Measurements from ENCODE around the gene GID4.

Gene GID4

GRCh38 chr17:18004345-18004744 is 34.9 kb upstream of the GID4 start:
- Histone ChIP-seq H3K27me3 (ENCODE audit: low read depth, low read length) (no peaks in the 10 kb centered on the region), H3K4me1 (ENCODE audit: control insufficient read depth in 1 of 2, insufficient read depth in 2 of 2, low read length in 2 of 2) (no peaks in the 10 kb centered on the region), H3K4me3 (ENCODE audit: low read depth in 1 of 2, low read length in 2 of 2) (no peak overlapping the region), H3K27ac (ENCODE audit: low read length) (no peak overlapping the region), H3K36me3 (ENCODE audit: control insufficient read depth in 1 of 2, insufficient read depth in 2 of 2, low read length in 2 of 2) (peaks cover 6 to 18% of the 10 kb centered on the region in 2 donors), H3K9me3 (ENCODE audit: control insufficient read depth in 1 of 2, low read length in 2 of 2) (no peaks in the 10 kb centered on the region)

- H3K27me3 ChIP-seq (ENCODE audit: low read depth, low read length) = no peaks in the 10 kb centered on the region
- H3K27ac ChIP-seq (ENCODE audit: low read length) = no peak overlapping the region
- H3K4me3 ChIP-seq (ENCODE audit: low read depth in 1 of 2, low read length in 2 of 2) = no peak overlapping the region
- peaks cover 9 to 22% of the 10 kb centered on the region in 2 donors for H3K36me3 ChIP-seq (ENCODE audit: control insufficient read depth in 1 of 2, insufficient read depth in 2 of 2, low read length in 2 of 2)
- H3K4me1 ChIP-seq (ENCODE audit: control insufficient read depth in 1 of 2, insufficient read depth in 2 of 2, low read length in 2 of 2) = no peaks in the 10 kb centered on the region
- no peaks in the 10 kb centered on the region for H3K9me3 ChIP-seq (ENCODE audit: control insufficient read depth in 1 of 2, low read length in 2 of 2)
Measured at GRCh38 chr17:18004884-18005305, 34.3 kb upstream of the GID4 start.

GRCh38 chr17:18005496-18005895 is 33.7 kb upstream of the GID4 start:
- Histone ChIP-seq H3K27me3 (ENCODE audit: low read depth, low read length) (no peaks in the 10 kb centered on the region), H3K36me3 (ENCODE audit: control insufficient read depth in 1 of 2, insufficient read depth in 2 of 2, low read length in 2 of 2) (peaks cover 11 to 28% of the 10 kb centered on the region in 2 donors), H3K27ac (ENCODE audit: low read length) (no peak overlapping the region), H3K9me3 (ENCODE audit: control insufficient read depth in 1 of 2, low read length in 2 of 2) (no peaks in the 10 kb centered on the region), H3K4me3 (ENCODE audit: low read depth in 1 of 2, low read length in 2 of 2) (no peak overlapping the region), H3K4me1 (ENCODE audit: control insufficient read depth in 1 of 2, insufficient read depth in 2 of 2, low read length in 2 of 2) (no peaks in the 10 kb centered on the region)

- Histone ChIP-seq H3K27ac (ENCODE audit: low read length) (no peak overlapping the region), H3K4me1 (ENCODE audit: control insufficient read depth in 1 of 2, insufficient read depth in 2 of 2, low read length in 2 of 2) (no peaks in the 10 kb centered on the region), H3K36me3 (ENCODE audit: control insufficient read depth in 1 of 2, insufficient read depth in 2 of 2, low read length in 2 of 2) (peaks cover 11 to 36% of the 10 kb centered on the region in 2 donors), H3K4me3 (ENCODE audit: low read depth in 1 of 2, low read length in 2 of 2) (no peak overlapping the region), H3K9me3 (ENCODE audit: control insufficient read depth in 1 of 2, low read length in 2 of 2) (no peaks in the 10 kb centered on the region), H3K27me3 (ENCODE audit: low read depth, low read length) (no peaks in the 10 kb centered on the region)
Measured at GRCh38 chr17:18006495-18007239, 32.5 kb upstream of the GID4 start.

- Histone ChIP-seq H3K4me1 (ENCODE audit: control insufficient read depth in 1 of 2, insufficient read depth in 2 of 2, low read length in 2 of 2) (no peaks in the 10 kb centered on the region), H3K36me3 (ENCODE audit: control insufficient read depth in 1 of 2, insufficient read depth in 2 of 2, low read length in 2 of 2) (peaks cover 11 to 37% of the 10 kb centered on the region in 2 donors), H3K4me3 (ENCODE audit: low read depth in 1 of 2, low read length in 2 of 2) (no peak overlapping the region), H3K27ac (ENCODE audit: low read length) (no peak overlapping the region), H3K9me3 (ENCODE audit: control insufficient read depth in 1 of 2, low read length in 2 of 2) (no peaks in the 10 kb centered on the region), H3K27me3 (ENCODE audit: low read depth, low read length) (no peaks in the 10 kb centered on the region)
Measured at GRCh38 chr17:18008496-18009268, 30.5 kb upstream of the GID4 start.

GRCh38 chr17:18009609-18010420 is 29.4 kb upstream of the GID4 start:
- Histone ChIP-seq H3K36me3 (ENCODE audit: control insufficient read depth in 1 of 2, insufficient read depth in 2 of 2, low read length in 2 of 2) (peaks cover 11 to 37% of the 10 kb centered on the region in 2 donors), H3K4me1 (ENCODE audit: control insufficient read depth in 1 of 2, insufficient read depth in 2 of 2, low read length in 2 of 2) (no peaks in the 10 kb centered on the region), H3K27me3 (ENCODE audit: low read depth, low read length) (no peaks in the 10 kb centered on the region), H3K27ac (ENCODE audit: low read length) (no peak overlapping the region), H3K4me3 (ENCODE audit: low read depth in 1 of 2, low read length in 2 of 2) (no peak overlapping the region), H3K9me3 (ENCODE audit: control insufficient read depth in 1 of 2, low read length in 2 of 2) (no peaks in the 10 kb centered on the region)

- peaks cover 18 to 45% of the 10 kb centered on the region in 2 donors for H3K36me3 ChIP-seq (ENCODE audit: control insufficient read depth in 1 of 2, insufficient read depth in 2 of 2, low read length in 2 of 2)
- no peaks in the 10 kb centered on the region for H3K27me3 ChIP-seq (ENCODE audit: low read depth, low read length)
- no peak overlapping the region for H3K27ac ChIP-seq (ENCODE audit: low read length)
- no peak overlapping the region for H3K4me3 ChIP-seq (ENCODE audit: low read depth in 1 of 2, low read length in 2 of 2)
- no peaks in the 10 kb centered on the region for H3K4me1 ChIP-seq (ENCODE audit: control insufficient read depth in 1 of 2, insufficient read depth in 2 of 2, low read length in 2 of 2)
- H3K9me3 ChIP-seq (ENCODE audit: control insufficient read depth in 1 of 2, low read length in 2 of 2) = no peaks in the 10 kb centered on the region
Measured at GRCh38 chr17:18011286-18011685, 27.9 kb upstream of the GID4 start.

GRCh38 chr17:18014006-18014405 is 25.2 kb upstream of the GID4 start:
- Histone ChIP-seq H3K36me3 (ENCODE audit: control insufficient read depth in 1 of 2, insufficient read depth in 2 of 2, low read length in 2 of 2) (peaks cover 15 to 42% of the 10 kb centered on the region in 2 donors), H3K4me3 (ENCODE audit: low read depth in 1 of 2, low read length in 2 of 2) (no peak overlapping the region), H3K27me3 (ENCODE audit: low read depth, low read length) (no peaks in the 10 kb centered on the region), H3K9me3 (ENCODE audit: control insufficient read depth in 1 of 2, low read length in 2 of 2) (no peaks in the 10 kb centered on the region), H3K27ac (ENCODE audit: low read length) (no peak overlapping the region), H3K4me1 (ENCODE audit: control insufficient read depth in 1 of 2, insufficient read depth in 2 of 2, low read length in 2 of 2) (no peaks in the 10 kb centered on the region)

GRCh38 chr17:18015593-18015992 is 23.6 kb upstream of the GID4 start:
- Histone ChIP-seq H3K27ac (ENCODE audit: low read length) (no peak overlapping the region), H3K9me3 (ENCODE audit: control insufficient read depth in 1 of 2, low read length in 2 of 2) (no peaks in the 10 kb centered on the region), H3K36me3 (ENCODE audit: control insufficient read depth in 1 of 2, insufficient read depth in 2 of 2, low read length in 2 of 2) (peaks cover 11 to 31% of the 10 kb centered on the region in 2 donors), H3K27me3 (ENCODE audit: low read depth, low read length) (no peaks in the 10 kb centered on the region), H3K4me3 (ENCODE audit: low read depth in 1 of 2, low read length in 2 of 2) (no peak overlapping the region), H3K4me1 (ENCODE audit: control insufficient read depth in 1 of 2, insufficient read depth in 2 of 2, low read length in 2 of 2) (peaks cover 0 to 7% of the 10 kb centered on the region in 2 donors)

- peaks cover 0 to 7% of the 10 kb centered on the region in 2 donors for H3K4me1 ChIP-seq (ENCODE audit: control insufficient read depth in 1 of 2, insufficient read depth in 2 of 2, low read length in 2 of 2)
- H3K36me3 ChIP-seq (ENCODE audit: control insufficient read depth in 1 of 2, insufficient read depth in 2 of 2, low read length in 2 of 2) = peaks cover 11 to 31% of the 10 kb centered on the region in 2 donors
- no peak overlapping the region for H3K4me3 ChIP-seq (ENCODE audit: low read depth in 1 of 2, low read length in 2 of 2)
- no peaks in the 10 kb centered on the region for H3K9me3 ChIP-seq (ENCODE audit: control insufficient read depth in 1 of 2, low read length in 2 of 2)
- no peaks in the 10 kb centered on the region for H3K27me3 ChIP-seq (ENCODE audit: low read depth, low read length)
- no peak overlapping the region for H3K27ac ChIP-seq (ENCODE audit: low read length)
Measured at GRCh38 chr17:18016426-18016825, 22.8 kb upstream of the GID4 start.

- Histone ChIP-seq H3K9me3 (ENCODE audit: control insufficient read depth in 1 of 2, low read length in 2 of 2) (no peaks in the 10 kb centered on the region), H3K36me3 (ENCODE audit: control insufficient read depth in 1 of 2, insufficient read depth in 2 of 2, low read length in 2 of 2) (peaks cover 11 to 33% of the 10 kb centered on the region in 2 donors), H3K27ac (ENCODE audit: low read length) (no peak overlapping the region), H3K4me3 (ENCODE audit: low read depth in 1 of 2, low read length in 2 of 2) (no peak overlapping the region), H3K4me1 (ENCODE audit: control insufficient read depth in 1 of 2, insufficient read depth in 2 of 2, low read length in 2 of 2) (peaks cover 0 to 7% of the 10 kb centered on the region in 2 donors), H3K27me3 (ENCODE audit: low read depth, low read length) (no peaks in the 10 kb centered on the region)
Measured at GRCh38 chr17:18017958-18018357, 21.2 kb upstream of the GID4 start.
